ENCODE results near the gene ST3GAL2. TPM values are rescaled to one million over a fixed set of nuclear protein-coding genes. Genes with fewer than 3 reads are reported as not detected.
A peak's percentile ranks its signal among the peaks of the same experiment; 100 is the strongest.

Gene ST3GAL2
- total and polyA plus RNA-seq, 10 of the 15 experiments (the other 5 are each of a cell fraction or from before 2014, with no cell fraction given) = 0.95 to 61.7 (median 25.9) TPM

GRCh38 chr16:70381604-70382342 lies 57.1 kb downstream of the ST3GAL2 start:
- Histone ChIP-seq H3K4me2 (ENCODE audit: control insufficient read depth, insufficient read depth) (peak overlapping the region; percentile 93), H3K27me3 (replicated peaks in 1 of 2; ENCODE audit: control insufficient read depth in 2 of 2, insufficient read depth in 2 of 2, low read length in 1 of 2) (no peaks in the 10 kb centered on the region), H3K79me2 (ENCODE audit: control insufficient read depth, insufficient read depth, low read length) (peaks cover 23% of the 10 kb centered on the region), H3K27ac (ENCODE audit: control insufficient read depth, insufficient read depth) (peak overlapping the region; percentile 92), H3K9ac (ENCODE audit: control insufficient read depth, insufficient read depth, low read length) (peak overlapping the region; percentile 67; the same call in 1 of the 2 replicates), H3K4me1 (ENCODE audit: control insufficient read depth, insufficient read depth, low read length) (peaks cover 14% of the 10 kb centered on the region), H3K36me3 (ENCODE audit: control insufficient read depth in 2 of 2, insufficient read depth in 2 of 2, low read length in 1 of 2) (peaks cover 9 to 12% of the 10 kb centered on the region in 2 experiments; a peak in 3 of 4 replicates), H3K9me3 (replicated peaks; ENCODE audit: control insufficient read depth, insufficient read depth, low read length) (no peaks in the 10 kb centered on the region), H4K20me1 (ENCODE audit: control insufficient read depth, insufficient read depth) (no peaks in the 10 kb centered on the region), H3K4me3 (peak overlapping the region; percentile 59; the same call in 1 of the 2 replicates), H2AFZ (ENCODE audit: control insufficient read depth, low read depth, low read length) (peak overlapping the region; percentile 93; the same call in 1 of the 2 replicates)
- ATAC-seq = peak; percentile 18
- in situ Hi-C loops (cut with MboI) (no loop called here), intact Hi-C loops (cut with micrococcal nuclease; ENCODE audit: unreplicated experiment) (loop anchor here (2.0 kb wide), 4 partner anchors 49 to 147 kb away; partner anchors contain the start of gene ST3GAL2)
- SMC1A ChIA-PET (ENCODE audit: uncharacterized antibody, unreplicated experiment) = interaction anchor here (0.8 to 2.4 kb wide), 7 partner anchors 12 to 149 kb away, joined by 3 to 10 read pairs (median 5); partner anchors contain the start of gene DDX19A
- no peak for FAIRE-seq
- POLR2A ChIA-PET = interaction anchor here (0.7 to 2.4 kb wide), 8 partner anchors 13 to 143 kb away, joined by 3 to 20 read pairs (median 5); partner anchors contain the start of gene FCSK
- CTCF ChIA-PET = interaction anchor here (0.6 to 2.9 kb wide), 12 partner anchors 10 to 652 kb away, joined by 3 to 26 read pairs (median 4); partner anchors contain the start of genes COG4, EXOSC6, FCSK and SF3B3
- TSS peak; percentile 85 for BruUV-seq (replicated peaks)
- no peak for DNase-seq (ENCODE audit: low read depth, low spot score)
- WGBS (ENCODE audit: insufficient coverage, insufficient replicate concordance, low lambda C conversion rate, missing lambda C conversion rate) = 15% methylated on average over 35 of the region's 47 CpGs
- RAD21 ChIA-PET (ENCODE audit: unreplicated experiment) = interaction anchor here (0.6 to 3.3 kb wide), 17 partner anchors 12 to 271 kb away, joined by 3 to 28 read pairs (median 7); partner anchors contain the start of genes COG4, FCSK, SF3B3 and ST3GAL2
- TF ChIP-seq ZBTB11 (CRISPR knock-in tag; IDR thresholded peaks at IDR 0.05) (0 out of 2 replicates have a peak, but pooled peaks have one; percentile 11), RFX5 (IDR thresholded peaks at IDR 0.05; ENCODE audit: low read depth, low read length) (no peak), SMAD1 (IDR thresholded peaks at IDR 0.05; ENCODE audit: low read depth, partially characterized antibody) (no peak), LARP7 (IDR thresholded peaks at IDR 0.05) (peak; percentile 23), CEBPZ (IDR thresholded peaks at IDR 0.05; ENCODE audit: low read depth, low read length) (no peak), EP300 (IDR thresholded peaks at IDR 0.05; ENCODE audit: borderline replicate concordance in 1 of 2, control insufficient read depth in 1 of 2, low read depth in 2 of 2, low read length in 2 of 2) (no peak), POLR2A (IDR thresholded peaks at IDR 0.05; ENCODE audit: low read depth, low read length) (peak; percentile 80), CBFB (IDR thresholded peaks at IDR 0.05; ENCODE audit: low read depth) (0 out of 2 replicates have a peak, but pooled peaks have one; percentile 4), CTCF (IDR thresholded peaks at IDR 0.05 in 2 of 3, conservative IDR thresholded peaks at IDR 0.05 in 1 of 3; ENCODE audit: control insufficient read depth in 2 of 3, extremely low read depth in 1 of 3, insufficient read depth in 1 of 3, low read depth in 3 of 3, low read length in 3 of 3) (no peak), ATF3 (IDR thresholded peaks at IDR 0.05; ENCODE audit: borderline replicate concordance, extremely low read depth, low read depth, low read length) (no peak), DPF2 (IDR thresholded peaks at IDR 0.05) (peak; percentile 31; the same call in 1 of the 2 replicates), IKZF1 (conservative IDR thresholded peaks at IDR 0.05) (no peak)

All from GM12878 (cell line).